Right lobe of liver (tissue), 4 donors: Measurements from ENCODE around the gene FAM120C.

Experiments
- CTCF ChIP-seq, 4 donors: fragments of 200-600 bp in 3 of 4; fragments of 450-650 bp in 1 of 4; IDR thresholded peaks; one replicate each; pipeline versions ENCODE4 v1.5.1 to v1.8.0; 2016 to 2022; ENCODE audit warnings: antibody characterized with exemption in 4 of 4, mild to moderate bottlenecking in 2 of 4
- POLR2A ChIP-seq: fragments of 450-650 bp; IDR thresholded peaks from one replicate; pipeline ENCODE4 v1.6.1; 2017; ENCODE audit warnings: antibody characterized with exemption, mild to moderate bottlenecking
- donor health status: DM: no; HTN: no; CAD: no.
- donor health status: DM: no; HTN: no; CAD: no.
- donor health status: DM: no; HTN: yes; CAD: no.

DNA sequence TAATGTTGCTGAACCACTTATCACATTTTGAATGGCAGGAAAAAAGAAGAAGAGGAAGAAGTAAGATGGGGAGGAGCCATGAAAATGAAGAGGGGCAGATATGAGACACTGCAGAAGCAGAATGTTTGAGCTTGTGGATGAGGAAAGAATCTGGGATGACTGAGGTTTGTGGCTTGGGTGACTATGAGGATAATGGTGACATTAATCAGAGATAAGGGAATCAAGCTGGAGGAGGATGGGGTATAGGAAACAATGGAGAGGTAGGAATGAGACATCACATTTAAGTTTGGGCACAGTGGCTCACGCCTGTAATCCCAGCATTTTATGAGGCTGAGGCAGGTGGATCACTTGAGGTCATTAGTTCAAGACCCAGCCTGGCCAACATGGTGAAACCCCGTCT, 119.7 kb downstream of the FAM120C start:
- TF ChIP-seq CTCF (IDR thresholded peaks at IDR 0.05) (no peak), POLR2A (no peak)
